GM10248 (cell line): ENCODE results near the gene NREP.

ENCODE experiments used
- CTCF ChIA-PET: fragments of 300-600 bp; sonication (Branson Sonifier 250); formaldehyde crosslinking; extraction: SDS; loops from one replicate; lab custom pipeline; 2021; ENCODE audit warnings: antibody characterized with exemption; lab: Yijun Ruan, JAX
- POLR2A ChIA-PET: fragments of 350-650 bp; sonication (Branson Sonifier 250); formaldehyde crosslinking; extraction: SDS; loops from one replicate; lab custom pipeline; 2020; ENCODE audit warnings: antibody characterized with exemption; lab: Yijun Ruan, JAX
- DNase-seq: peaks from one replicate; pipeline ENCODE4 v3.0.0; 2012; ENCODE audit errors: extremely low spot score
- TF ChIP-seq, protein P1 (sequence below): IDR thresholded peaks from 2 replicates; pipeline ENCODE4 v1.5.1; 2012; ENCODE audit warnings: mild to moderate bottlenecking, low read depth; ENCODE audit errors: extremely low read depth, missing control alignments, control extremely low read depth

NREP gene

DNA sequence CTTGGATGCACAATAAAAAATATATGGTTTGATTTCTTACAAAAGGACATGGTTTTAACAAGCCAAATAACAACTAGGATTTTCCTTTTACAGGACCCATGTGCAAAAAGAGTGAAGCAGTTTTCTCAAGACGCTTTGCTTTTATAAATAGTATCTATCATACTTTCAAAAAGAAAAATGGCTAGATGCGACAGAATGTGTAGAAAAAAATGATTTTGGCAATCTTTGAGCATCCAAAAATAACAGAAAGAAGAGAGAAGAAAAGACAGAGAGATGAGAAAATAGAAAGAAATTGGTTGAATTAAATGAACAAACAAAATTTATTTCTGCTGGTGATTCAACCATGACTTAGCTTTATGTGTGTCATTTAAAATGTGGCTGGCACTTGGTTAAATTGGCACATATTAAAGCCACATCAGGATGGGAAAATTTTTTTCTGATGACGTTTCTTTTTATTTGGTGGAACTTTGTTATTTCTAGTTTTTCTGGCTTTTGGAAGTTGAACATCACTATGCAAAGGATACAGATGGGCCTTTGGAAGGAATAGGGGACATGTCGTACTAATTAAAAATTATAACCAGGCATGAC is 35.6 kb upstream of the NREP start:
- DNase-seq = no peak
- TF ChIP-seq, protein P1, sequence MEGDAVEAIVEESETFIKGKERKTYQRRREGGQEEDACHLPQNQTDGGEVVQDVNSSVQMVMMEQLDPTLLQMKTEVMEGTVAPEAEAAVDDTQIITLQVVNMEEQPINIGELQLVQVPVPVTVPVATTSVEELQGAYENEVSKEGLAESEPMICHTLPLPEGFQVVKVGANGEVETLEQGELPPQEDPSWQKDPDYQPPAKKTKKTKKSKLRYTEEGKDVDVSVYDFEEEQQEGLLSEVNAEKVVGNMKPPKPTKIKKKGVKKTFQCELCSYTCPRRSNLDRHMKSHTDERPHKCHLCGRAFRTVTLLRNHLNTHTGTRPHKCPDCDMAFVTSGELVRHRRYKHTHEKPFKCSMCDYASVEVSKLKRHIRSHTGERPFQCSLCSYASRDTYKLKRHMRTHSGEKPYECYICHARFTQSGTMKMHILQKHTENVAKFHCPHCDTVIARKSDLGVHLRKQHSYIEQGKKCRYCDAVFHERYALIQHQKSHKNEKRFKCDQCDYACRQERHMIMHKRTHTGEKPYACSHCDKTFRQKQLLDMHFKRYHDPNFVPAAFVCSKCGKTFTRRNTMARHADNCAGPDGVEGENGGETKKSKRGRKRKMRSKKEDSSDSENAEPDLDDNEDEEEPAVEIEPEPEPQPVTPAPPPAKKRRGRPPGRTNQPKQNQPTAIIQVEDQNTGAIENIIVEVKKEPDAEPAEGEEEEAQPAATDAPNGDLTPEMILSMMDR = no peak
- CTCF ChIA-PET = interaction anchor here (1.3 to 1.4 kb wide), 2 partner anchors 12 to 185 kb away, joined by 3 read pairs; no protein-coding TSS in a partner anchor
- POLR2A ChIA-PET = no interaction called here

DNA sequence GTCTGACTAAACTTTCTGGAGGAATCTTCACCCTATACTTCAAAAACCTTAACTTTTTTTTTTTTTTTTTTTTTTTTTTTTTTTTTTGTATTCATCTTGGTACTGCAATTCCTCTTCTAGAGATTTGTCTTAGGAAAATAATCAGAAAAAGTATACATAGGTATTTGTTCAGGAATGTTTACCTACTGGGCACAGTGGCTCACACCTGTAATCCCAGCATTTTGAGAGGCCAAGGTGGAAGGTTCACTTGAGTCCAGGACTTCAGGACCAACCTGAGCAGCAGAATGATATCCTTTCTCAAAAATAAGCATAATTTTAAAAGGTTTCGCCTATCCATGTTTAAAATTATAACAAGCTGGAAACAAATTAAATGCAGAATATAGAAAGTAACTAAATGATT is 33.3 kb upstream of the NREP start:
- POLR2A ChIA-PET = no interaction called here
- TF ChIP-seq, protein P1 = no peak
- CTCF ChIA-PET = no interaction called here

DNA sequence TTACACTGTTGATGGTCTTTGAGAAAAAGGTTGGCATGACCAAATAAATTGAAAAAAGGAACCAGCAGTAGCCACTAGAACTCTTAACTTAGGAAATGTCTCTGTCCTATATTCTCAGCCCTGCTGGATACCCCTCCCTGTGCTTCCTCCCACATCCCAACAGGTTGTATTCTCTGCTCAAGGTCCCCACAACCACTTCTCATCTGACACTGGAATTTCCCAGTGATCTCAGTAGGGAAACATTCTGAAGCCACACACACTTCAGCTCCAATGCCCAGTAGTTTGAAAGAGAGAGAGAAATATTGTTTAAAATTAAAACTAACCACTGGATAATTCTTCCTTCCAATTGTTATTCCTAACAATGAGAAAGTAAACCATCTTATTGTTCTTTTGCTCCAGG is 30.0 kb upstream of the NREP start:
- ChIA-PET POLR2A (no interaction called here), CTCF (no interaction called here)
- TF ChIP-seq, protein P1 = no peak
- DNase-seq = no peak

More for the DNA sequence above, 33.3 kb upstream of the NREP start:
- no peak for DNase-seq

DNA sequence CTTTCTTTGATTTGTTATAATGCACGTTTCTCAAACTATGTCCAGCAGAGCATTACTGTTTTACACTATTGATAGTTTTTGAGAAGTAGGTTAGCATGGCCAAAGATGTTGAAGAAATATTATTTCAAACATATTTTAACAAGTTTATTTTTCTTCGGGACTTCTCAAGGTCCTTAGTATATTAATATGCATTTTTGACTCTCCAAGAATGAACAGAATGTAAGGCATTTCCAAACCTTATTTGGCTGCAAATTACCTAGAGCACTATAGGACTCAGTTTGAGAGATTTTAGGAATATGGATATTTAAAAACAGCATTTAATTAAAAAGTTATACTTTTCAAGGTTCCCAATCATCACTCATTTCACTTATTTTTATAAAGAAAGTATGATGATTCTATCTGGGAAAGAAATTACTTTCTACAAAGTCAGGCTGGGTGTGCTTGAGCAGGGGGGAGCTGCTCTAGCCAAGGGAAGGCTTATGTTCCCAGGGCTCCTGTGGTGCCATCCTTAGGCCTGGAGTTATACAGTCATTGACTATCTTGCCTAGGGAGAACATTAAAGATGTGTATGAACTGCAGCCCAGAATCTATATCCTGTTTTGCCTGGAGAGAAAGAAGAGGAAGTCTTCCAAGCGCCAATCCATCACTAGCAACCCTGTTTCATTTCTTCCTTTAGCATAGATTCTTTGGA is 27.6 kb upstream of the NREP start:
- POLR2A ChIA-PET = no interaction called here
- DNase-seq = no peak
- CTCF ChIA-PET = interaction anchor here (1.2 kb wide), 1 partner anchor 253 kb away, joined by 3 read pairs; no protein-coding TSS in a partner anchor
- TF ChIP-seq, protein P1 = no peak

DNA sequence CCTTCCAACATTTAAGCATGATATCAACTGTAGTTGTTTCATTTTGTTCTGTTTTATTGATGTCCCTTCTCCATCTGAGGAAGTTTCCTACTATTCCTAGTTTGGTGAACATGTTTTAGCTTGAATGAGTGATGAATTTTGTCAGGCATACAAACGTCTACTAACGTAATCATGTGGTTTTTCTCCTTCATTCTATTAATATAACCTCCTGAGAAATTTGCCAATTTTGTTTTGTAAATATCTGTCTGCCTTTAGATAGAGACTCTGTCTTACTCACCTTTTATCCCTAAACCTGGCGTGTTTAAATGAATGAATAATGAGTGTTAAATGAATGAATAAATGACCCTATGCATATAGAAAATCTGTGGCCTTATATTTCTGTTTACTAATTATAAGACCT is 26.5 kb upstream of the NREP start:
- ChIA-PET CTCF (no interaction called here), POLR2A (no interaction called here)
- TF ChIP-seq, protein P1 = no peak
- DNase-seq = no peak

DNA sequence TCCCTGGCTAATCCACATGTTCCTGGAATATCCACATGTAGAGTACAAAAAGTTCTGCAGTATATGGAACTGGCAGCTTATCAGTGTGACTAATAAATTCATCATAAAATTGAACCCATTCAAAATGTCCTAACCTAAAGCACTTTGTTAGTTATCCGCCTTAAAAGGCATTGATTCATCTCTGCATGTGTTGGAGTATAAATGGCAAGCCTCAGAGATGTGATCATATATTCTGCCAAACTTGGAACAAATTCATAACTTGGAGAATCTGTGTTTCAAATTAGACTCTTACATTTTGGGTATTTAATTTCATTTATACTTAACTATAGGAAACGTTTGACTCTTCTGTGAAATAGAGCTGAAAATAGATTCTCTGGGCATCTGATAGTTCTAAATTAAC is 25.2 kb upstream of the NREP start:
- ChIA-PET POLR2A (no interaction called here), CTCF (interaction anchor here (1.0 kb wide), 1 partner anchor 364 kb away, joined by 3 read pairs; no protein-coding TSS in a partner anchor)
- DNase-seq = no peak
- TF ChIP-seq, protein P1 = no peak
